Stimulated activated CD8-positive, alpha-beta memory T cell treated with anti-CD3 and anti-CD28 coated beads, Interleukin-15, amount 100 ng/mL, for 48 hours (primary cell): Measurements from ENCODE around the gene ZNF783.
"Not testable (repeated sequence)": the region's sequence is repeated elsewhere in the genome, so short reads cannot be mapped to it uniquely, and the experiment has no call there.

ENCODE experiments used
- DNase-seq, 2 donors: peaks; one replicate each; pipeline ENCODE4 v3.0.0-alpha.2; 2020; ENCODE audit warnings: low read depth in 2 of 2

ZNF783 gene

DNA sequence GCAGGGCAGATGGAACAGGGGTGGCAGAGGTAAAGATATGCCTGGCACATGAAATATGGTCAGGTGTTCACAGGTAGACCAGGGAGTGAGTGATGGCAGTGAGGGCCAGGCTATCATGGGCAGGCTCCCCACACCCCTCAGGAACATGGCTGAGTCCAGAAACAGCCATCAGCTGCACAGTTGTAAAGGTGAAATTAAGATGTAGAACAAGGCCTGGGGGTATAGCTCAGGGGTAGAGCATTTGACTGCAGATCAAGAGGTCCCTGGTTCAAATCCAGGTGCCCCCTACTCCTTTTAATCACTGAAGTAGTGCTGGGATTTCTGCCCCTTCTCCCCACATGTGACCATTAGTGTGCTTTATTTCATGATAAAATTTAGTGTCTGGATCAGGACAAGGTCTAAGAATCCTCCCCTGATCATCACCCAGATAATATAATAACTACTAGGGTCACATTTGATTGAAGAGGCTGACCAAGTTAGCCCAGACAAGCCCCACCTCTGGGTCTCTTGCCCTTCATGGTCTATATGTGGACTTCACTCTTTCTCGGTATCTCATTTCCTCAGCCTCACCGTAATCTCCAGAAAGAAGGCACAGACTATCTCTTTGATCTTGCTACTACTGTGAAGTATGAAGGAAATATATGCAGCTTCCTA is 69.0 kb downstream of the ZNF783 start:
- DNase-seq: no peak

DNA sequence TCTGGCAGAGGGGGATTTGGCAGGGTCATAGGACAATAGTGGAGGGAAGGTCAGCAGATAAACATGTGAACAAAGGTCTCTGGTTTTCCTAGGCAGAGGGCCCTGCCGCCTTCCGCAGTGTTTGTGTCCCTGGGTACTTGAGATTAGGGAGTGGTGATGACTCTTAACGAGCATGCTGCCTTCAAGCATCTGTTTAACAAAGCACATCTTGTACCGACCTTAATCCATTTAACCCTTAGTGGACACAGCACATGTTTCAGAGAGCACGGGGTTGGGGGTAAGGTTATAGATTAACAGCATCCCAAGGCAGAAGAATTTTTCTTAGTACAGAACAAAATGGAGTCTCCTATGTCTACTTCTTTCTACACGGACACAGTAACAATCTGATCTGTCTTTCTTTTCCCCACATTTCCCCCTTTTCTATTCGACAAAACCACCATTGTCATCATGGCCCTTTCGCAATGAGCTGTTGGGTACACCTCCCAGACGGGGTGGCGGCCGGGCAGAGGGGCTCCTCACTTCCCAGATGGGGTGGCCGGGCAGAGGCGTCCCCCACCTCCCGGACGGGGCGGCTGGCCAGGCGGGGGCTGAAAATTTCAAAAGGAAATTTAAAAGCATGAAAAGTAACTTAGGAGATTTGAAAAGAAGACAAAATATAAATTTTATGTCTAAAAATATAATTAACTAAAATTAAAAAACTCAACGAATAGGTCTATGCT is 70.8 kb downstream of the ZNF783 start:
- not testable (repeated sequence) for DNase-seq

DNA sequence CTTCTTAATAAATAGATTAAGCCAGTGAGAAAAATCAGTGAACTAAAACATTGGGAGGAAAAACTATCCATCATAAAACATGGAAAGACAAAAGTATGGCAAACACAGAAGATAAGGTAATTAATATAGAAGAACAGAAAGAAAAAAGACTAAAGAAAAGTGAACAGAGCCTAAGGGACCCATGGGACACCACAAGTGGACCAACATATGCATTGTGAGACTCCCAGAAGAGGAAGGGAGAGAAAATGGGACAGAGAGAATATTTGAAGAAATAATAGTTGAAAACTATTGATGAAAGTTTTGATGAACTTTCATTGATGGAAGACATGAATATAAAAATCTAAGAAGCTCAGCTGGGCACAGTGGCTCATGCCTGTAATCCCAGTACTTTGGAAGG is 71.3 kb downstream of the ZNF783 start:
- no peak for DNase-seq

DNA sequence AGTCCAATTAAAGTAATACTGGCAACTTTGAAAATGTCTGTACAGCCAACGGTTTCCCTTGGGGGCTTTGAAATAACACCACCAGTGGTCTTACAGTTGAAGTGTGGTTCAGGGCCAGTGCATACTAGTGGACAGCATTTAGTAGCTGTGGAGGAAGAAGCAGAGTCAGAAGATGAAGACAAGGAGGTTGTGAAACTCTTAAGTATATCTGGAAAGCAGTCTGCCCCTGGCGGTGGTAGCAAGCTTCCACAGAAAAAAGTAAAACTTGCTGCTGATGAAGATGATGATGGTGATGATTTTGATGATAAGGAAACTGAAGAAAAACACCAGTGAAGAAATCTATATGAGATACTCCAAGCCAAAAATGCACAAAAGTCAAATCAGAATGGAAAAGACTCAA is 72.2 kb downstream of the ZNF783 start:
- DNase-seq: no peak
